ENCODE measurements around the gene CDAN1. TPM values are rescaled to one million over a fixed set of nuclear protein-coding genes. Genes with fewer than 3 reads are reported as not detected.
A peak's percentile ranks its signal among the peaks of the same experiment; 100 is the strongest.

Gene CDAN1
- total and polyA plus RNA-seq, 4 donors: 2.4 to 9.5 (median 7.1) TPM

DNA sequence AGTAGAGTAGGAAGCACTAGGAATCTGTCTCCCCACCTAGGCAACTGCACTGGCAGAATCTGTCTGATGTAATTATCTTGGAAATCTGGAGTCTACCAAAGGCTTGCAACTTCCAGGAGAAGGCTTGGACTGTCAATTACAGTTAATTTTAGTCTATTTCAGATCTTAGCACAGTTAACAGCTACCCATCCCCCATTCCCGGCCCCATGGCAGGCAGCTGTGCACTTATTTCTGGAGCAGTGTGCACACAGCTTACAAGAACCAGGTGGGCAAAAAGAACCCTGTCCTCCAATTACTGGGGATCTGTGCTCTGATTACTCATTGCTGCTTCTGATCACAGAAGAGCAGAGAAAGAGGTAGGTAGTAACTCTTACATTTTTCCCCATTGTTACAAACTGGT lies 12.3 kb upstream of the CDAN1 start:
- 100% methylated on average over 1 of the region's 1 CpG for WGBS
- no peak overlapping the region for H3K4me3 ChIP-seq (ENCODE audit: low read depth in 1 of 3, low read length in 3 of 3)
- no peak for DNase-seq (ENCODE audit: low spot score)
- H3K27ac ChIP-seq (ENCODE audit: low read depth in 1 of 2, low read length in 2 of 2): no peak overlapping the region
- no peaks in the 10 kb centered on the region for H3K9me3 ChIP-seq (ENCODE audit: control insufficient read depth in 4 of 4, low read length in 3 of 4)
- H3K4me1 ChIP-seq (ENCODE audit: control insufficient read depth in 4 of 4, insufficient read depth in 4 of 4, low read length in 3 of 4): peaks cover 0 to 6% (median 5%) of the 10 kb centered on the region in 4 donors
- no peak overlapping the region for H3K9ac ChIP-seq (ENCODE audit: low read depth in 1 of 2, low read length in 2 of 2)
- peaks cover 0 to 15% (median 3%) of the 10 kb centered on the region in 4 donors for H3K36me3 ChIP-seq (ENCODE audit: control insufficient read depth in 4 of 4, insufficient read depth in 3 of 4, low read depth in 1 of 4, low read length in 3 of 4)
- H3K27me3 ChIP-seq (ENCODE audit: control insufficient read depth in 4 of 4, insufficient read depth in 4 of 4, low read length in 3 of 4): no peaks in the 10 kb centered on the region
- TF ChIP-seq, protein P1, sequence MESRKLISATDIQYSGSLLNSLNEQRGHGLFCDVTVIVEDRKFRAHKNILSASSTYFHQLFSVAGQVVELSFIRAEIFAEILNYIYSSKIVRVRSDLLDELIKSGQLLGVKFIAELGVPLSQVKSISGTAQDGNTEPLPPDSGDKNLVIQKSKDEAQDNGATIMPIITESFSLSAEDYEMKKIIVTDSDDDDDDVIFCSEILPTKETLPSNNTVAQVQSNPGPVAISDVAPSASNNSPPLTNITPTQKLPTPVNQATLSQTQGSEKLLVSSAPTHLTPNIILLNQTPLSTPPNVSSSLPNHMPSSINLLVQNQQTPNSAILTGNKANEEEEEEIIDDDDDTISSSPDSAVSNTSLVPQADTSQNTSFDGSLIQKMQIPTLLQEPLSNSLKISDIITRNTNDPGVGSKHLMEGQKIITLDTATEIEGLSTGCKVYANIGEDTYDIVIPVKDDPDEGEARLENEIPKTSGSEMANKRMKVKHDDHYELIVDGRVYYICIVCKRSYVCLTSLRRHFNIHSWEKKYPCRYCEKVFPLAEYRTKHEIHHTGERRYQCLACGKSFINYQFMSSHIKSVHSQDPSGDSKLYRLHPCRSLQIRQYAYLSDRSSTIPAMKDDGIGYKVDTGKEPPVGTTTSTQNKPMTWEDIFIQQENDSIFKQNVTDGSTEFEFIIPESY (IDR thresholded peaks at IDR 0.05): no peak
- TF ChIP-seq JUND (IDR thresholded peaks at IDR 0.05) (no peak), FOXA2 (IDR thresholded peaks at IDR 0.05) (no peak), EGR1 (IDR thresholded peaks at IDR 0.05; ENCODE audit: low read depth in 2 of 2) (no peak), RXRA (IDR thresholded peaks at IDR 0.05) (no peak)
- TF ChIP-seq, protein P2, sequence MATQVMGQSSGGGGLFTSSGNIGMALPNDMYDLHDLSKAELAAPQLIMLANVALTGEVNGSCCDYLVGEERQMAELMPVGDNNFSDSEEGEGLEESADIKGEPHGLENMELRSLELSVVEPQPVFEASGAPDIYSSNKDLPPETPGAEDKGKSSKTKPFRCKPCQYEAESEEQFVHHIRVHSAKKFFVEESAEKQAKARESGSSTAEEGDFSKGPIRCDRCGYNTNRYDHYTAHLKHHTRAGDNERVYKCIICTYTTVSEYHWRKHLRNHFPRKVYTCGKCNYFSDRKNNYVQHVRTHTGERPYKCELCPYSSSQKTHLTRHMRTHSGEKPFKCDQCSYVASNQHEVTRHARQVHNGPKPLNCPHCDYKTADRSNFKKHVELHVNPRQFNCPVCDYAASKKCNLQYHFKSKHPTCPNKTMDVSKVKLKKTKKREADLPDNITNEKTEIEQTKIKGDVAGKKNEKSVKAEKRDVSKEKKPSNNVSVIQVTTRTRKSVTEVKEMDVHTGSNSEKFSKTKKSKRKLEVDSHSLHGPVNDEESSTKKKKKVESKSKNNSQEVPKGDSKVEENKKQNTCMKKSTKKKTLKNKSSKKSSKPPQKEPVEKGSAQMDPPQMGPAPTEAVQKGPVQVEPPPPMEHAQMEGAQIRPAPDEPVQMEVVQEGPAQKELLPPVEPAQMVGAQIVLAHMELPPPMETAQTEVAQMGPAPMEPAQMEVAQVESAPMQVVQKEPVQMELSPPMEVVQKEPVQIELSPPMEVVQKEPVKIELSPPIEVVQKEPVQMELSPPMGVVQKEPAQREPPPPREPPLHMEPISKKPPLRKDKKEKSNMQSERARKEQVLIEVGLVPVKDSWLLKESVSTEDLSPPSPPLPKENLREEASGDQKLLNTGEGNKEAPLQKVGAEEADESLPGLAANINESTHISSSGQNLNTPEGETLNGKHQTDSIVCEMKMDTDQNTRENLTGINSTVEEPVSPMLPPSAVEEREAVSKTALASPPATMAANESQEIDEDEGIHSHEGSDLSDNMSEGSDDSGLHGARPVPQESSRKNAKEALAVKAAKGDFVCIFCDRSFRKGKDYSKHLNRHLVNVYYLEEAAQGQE (IDR thresholded peaks at IDR 0.05): no peak

DNA sequence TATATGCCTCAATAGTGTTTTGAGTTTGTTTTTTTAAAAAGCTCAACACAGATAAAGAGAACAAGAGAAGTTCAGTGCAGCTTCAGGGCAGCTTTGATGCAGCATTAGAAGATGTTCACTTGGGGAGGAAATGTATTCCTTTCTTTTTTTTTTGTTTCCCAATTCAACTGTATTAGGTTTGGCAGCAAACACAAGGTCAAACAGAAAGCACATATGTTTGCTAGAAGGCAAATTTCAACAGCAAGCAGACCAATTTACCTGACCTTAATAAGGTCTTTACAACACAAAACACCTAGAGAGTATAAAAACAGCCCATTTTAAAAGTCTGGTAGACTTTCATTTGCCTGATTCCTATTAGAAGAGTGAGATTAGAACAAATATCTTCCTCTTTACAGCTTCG lies 7.3 kb upstream of the CDAN1 start:
- no peak for DNase-seq (ENCODE audit: low spot score)
- WGBS: 83% methylated on average over 1 of the region's 1 CpG
- no peaks in the 10 kb centered on the region for H3K27me3 ChIP-seq (ENCODE audit: control insufficient read depth in 4 of 4, insufficient read depth in 4 of 4, low read length in 3 of 4)
- TF ChIP-seq FOXA2 (IDR thresholded peaks at IDR 0.05): no peak
- TF ChIP-seq, protein P1 (IDR thresholded peaks at IDR 0.05): no peak
- TF ChIP-seq, protein P3, sequence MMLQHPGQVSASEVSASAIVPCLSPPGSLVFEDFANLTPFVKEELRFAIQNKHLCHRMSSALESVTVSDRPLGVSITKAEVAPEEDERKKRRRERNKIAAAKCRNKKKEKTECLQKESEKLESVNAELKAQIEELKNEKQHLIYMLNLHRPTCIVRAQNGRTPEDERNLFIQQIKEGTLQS (IDR thresholded peaks at IDR 0.05): no peak
- TF ChIP-seq GABPA (IDR thresholded peaks at IDR 0.05 in 1 of 2, conservative IDR thresholded peaks at IDR 0.05 in 1 of 2): no peak
- TF ChIP-seq, protein P4, sequence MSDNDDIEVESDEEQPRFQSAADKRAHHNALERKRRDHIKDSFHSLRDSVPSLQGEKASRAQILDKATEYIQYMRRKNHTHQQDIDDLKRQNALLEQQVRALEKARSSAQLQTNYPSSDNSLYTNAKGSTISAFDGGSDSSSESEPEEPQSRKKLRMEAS (IDR thresholded peaks at IDR 0.05): no peak
- peak; percentile 55 to 58 for TF ChIP-seq RXRA (IDR thresholded peaks at IDR 0.05)
- TF ChIP-seq YY1 (IDR thresholded peaks at IDR 0.05): no peak
- no peak for TF ChIP-seq TAF1 (conservative IDR thresholded peaks at IDR 0.05)
- TF ChIP-seq SP1 (IDR thresholded peaks at IDR 0.05): peak; percentile 20
- TF ChIP-seq EGR1 (IDR thresholded peaks at IDR 0.05; ENCODE audit: low read depth in 2 of 2): no peak
- TF ChIP-seq, protein P5, sequence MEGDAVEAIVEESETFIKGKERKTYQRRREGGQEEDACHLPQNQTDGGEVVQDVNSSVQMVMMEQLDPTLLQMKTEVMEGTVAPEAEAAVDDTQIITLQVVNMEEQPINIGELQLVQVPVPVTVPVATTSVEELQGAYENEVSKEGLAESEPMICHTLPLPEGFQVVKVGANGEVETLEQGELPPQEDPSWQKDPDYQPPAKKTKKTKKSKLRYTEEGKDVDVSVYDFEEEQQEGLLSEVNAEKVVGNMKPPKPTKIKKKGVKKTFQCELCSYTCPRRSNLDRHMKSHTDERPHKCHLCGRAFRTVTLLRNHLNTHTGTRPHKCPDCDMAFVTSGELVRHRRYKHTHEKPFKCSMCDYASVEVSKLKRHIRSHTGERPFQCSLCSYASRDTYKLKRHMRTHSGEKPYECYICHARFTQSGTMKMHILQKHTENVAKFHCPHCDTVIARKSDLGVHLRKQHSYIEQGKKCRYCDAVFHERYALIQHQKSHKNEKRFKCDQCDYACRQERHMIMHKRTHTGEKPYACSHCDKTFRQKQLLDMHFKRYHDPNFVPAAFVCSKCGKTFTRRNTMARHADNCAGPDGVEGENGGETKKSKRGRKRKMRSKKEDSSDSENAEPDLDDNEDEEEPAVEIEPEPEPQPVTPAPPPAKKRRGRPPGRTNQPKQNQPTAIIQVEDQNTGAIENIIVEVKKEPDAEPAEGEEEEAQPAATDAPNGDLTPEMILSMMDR (IDR thresholded peaks at IDR 0.05; ENCODE audit: low read depth, low read length, missing input control): no peak
- peak; percentile 43 to 58 for TF ChIP-seq HNF4A (conservative IDR thresholded peaks at IDR 0.05)
- no peak for TF ChIP-seq RAD21 (IDR thresholded peaks at IDR 0.05)
- no peak overlapping the region for H3K27ac ChIP-seq (ENCODE audit: low read depth in 1 of 2, low read length in 2 of 2)
- H3K9ac ChIP-seq (ENCODE audit: low read depth in 1 of 2, low read length in 2 of 2): no peak overlapping the region
- H3K9me3 ChIP-seq (ENCODE audit: control insufficient read depth in 4 of 4, low read length in 3 of 4): no peaks in the 10 kb centered on the region
- no peak overlapping the region for H3K4me3 ChIP-seq (ENCODE audit: low read depth in 1 of 3, low read length in 3 of 3)
- peaks cover 0 to 9% (median 7%) of the 10 kb centered on the region in 4 donors for H3K4me1 ChIP-seq (ENCODE audit: control insufficient read depth in 4 of 4, insufficient read depth in 4 of 4, low read length in 3 of 4)
- no peaks in the 10 kb centered on the region for H3K36me3 ChIP-seq (ENCODE audit: control insufficient read depth in 4 of 4, insufficient read depth in 3 of 4, low read depth in 1 of 4, low read length in 3 of 4)

All from liver (tissue), 9 donors.